ENCODE data around the gene PAPPA.

- TF ChIP-seq CTCF (IDR thresholded peaks at IDR 0.05 in 2 of 3, conservative IDR thresholded peaks at IDR 0.05 in 1 of 3; ENCODE audit: borderline replicate concordance in 1 of 3, insufficient read depth in 1 of 3, low read depth in 2 of 3, low read length in 2 of 3), result no peak
- TF ChIP-seq REST (IDR thresholded peaks at IDR 0.05; ENCODE audit: low read depth), result no peak
Observed at GRCh38 chr9:116329470-116329869, 175.9 kb downstream of the PAPPA start.
